ENCODE measurements around the gene CTNND2. TPM values are rescaled to one million over a fixed set of nuclear protein-coding genes. Genes with fewer than 3 reads are reported as not detected.

The CTNND2 gene
- total RNA-seq, 4 donors from 2014 or later = 0.22 to 2.8 (median 0.39) TPM

DNA sequence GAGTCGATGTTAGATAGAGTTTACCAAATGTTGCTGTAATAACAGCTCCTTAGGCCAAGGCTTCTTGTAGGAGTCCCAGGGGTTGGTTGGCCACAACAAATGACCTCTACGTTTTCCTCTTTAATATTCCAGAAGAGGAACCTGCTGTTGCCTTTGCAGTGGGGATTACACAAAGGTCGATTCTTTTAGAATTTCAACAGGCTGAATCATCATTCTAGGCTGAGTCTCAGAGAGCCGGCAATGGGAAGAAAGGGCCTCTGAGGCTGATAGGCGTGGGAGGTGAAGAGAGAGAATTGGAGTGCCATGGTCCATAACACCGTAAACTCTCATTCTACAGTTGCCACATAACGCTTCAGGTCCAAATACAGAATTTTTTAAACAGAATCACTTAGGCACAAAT lies 737.3 kb downstream of the CTNND2 start:
- Histone ChIP-seq H3K4me3 (replicated peaks in 1 of 3) (no peak overlapping the region), H3K27me3 (no peaks in the 10 kb centered on the region), H3K4me1 (no peaks in the 10 kb centered on the region), H3K36me3 (no peaks in the 10 kb centered on the region), H3K9me3 (no peaks in the 10 kb centered on the region), H3K27ac (no peak overlapping the region)
- no peak for DNase-seq
- TF ChIP-seq POLR2A (IDR thresholded peaks at IDR 0.05) = no peak
- TF ChIP-seq, protein P1, sequence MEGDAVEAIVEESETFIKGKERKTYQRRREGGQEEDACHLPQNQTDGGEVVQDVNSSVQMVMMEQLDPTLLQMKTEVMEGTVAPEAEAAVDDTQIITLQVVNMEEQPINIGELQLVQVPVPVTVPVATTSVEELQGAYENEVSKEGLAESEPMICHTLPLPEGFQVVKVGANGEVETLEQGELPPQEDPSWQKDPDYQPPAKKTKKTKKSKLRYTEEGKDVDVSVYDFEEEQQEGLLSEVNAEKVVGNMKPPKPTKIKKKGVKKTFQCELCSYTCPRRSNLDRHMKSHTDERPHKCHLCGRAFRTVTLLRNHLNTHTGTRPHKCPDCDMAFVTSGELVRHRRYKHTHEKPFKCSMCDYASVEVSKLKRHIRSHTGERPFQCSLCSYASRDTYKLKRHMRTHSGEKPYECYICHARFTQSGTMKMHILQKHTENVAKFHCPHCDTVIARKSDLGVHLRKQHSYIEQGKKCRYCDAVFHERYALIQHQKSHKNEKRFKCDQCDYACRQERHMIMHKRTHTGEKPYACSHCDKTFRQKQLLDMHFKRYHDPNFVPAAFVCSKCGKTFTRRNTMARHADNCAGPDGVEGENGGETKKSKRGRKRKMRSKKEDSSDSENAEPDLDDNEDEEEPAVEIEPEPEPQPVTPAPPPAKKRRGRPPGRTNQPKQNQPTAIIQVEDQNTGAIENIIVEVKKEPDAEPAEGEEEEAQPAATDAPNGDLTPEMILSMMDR (IDR thresholded peaks at IDR 0.05) = no peak
- intact Hi-C loops (cut with DNase I) = no loop called here
- WGBS, 2 donors = 78 to 80% methylated on average over 7 of the region's 7 CpGs

DNA sequence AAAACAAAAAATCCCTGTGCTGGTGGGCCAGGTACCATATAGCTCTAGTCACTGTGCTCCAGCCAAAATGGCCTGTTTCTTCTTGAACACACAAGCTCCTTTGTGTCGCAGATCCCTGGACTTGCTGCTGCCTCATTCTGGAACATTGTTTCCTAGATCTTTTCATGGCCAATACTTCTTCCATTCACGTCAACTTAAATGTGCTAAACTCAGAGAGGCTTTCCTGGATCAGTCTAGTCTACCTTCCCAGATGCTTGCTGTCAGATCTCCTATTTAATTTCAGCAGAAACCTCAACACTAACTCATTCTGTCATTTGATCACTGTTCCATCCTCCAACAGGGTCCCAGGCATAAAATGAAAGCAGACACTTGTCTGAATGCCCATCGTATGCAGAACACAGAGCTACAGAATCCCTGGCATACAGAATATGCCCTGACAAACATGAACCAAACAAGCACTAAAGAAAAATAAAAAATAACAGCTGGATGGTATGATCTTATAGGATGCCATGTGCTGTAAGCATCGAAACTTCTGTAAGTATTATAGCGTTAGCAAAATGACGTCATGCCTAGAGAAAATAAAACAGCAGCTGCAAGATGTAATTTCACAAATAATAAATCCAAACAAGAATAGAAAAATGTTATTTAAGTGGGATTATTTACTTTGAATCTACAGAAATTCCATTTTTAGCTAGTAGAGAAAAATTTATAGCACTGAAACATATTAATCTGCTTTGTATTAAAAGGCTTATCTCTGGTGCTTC lies 739.5 kb downstream of the CTNND2 start:
- TF ChIP-seq POLR2A (IDR thresholded peaks at IDR 0.05) = no peak
- TF ChIP-seq, protein P1 (IDR thresholded peaks at IDR 0.05) = no peak
- H3K4me3 ChIP-seq (replicated peaks in 1 of 3) = no peak overlapping the region
- intact Hi-C loops (cut with DNase I) = no loop called here
- no peaks in the 10 kb centered on the region for H3K36me3 ChIP-seq
- H3K9me3 ChIP-seq = no peaks in the 10 kb centered on the region
- WGBS, 2 donors = 84 to 92% methylated on average over 6 of the region's 6 CpGs
- H3K4me1 ChIP-seq = no peaks in the 10 kb centered on the region
- no peak overlapping the region for H3K27ac ChIP-seq
- H3K27me3 ChIP-seq = no peaks in the 10 kb centered on the region
- DNase-seq = no peak

DNA sequence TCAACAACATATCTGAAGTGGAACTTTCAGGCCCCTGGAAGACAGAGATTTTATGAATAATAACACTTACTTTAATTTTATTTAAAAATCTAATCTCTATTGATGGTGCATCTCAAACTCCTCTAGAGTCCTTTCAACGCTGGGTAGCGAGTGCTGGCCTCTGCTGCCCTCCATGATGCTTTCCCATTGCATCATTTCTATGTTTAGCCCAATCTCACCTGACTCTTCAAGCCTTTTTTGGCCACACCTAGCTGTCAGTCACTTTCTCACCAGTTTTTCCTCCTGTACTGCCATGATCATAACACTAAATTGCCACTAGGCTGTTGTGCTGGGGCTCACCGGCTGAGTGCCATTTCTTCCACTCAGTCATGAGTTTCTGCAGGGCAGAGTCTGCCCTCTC lies 747.1 kb downstream of the CTNND2 start:
- no peaks in the 10 kb centered on the region for H3K4me1 ChIP-seq
- TF ChIP-seq, protein P1 (IDR thresholded peaks at IDR 0.05) = no peak
- no peak for TF ChIP-seq POLR2A (IDR thresholded peaks at IDR 0.05)
- no peaks in the 10 kb centered on the region for H3K9me3 ChIP-seq
- intact Hi-C loops (cut with DNase I) = no loop called here
- DNase-seq = no peak
- H3K27ac ChIP-seq = no peak overlapping the region
- no peak overlapping the region for H3K4me3 ChIP-seq (replicated peaks in 1 of 3)
- 94 to 96% methylated on average over 3 of the region's 3 CpGs for WGBS, 2 donors
- H3K36me3 ChIP-seq = no peaks in the 10 kb centered on the region
- H3K27me3 ChIP-seq = no peaks in the 10 kb centered on the region

DNA sequence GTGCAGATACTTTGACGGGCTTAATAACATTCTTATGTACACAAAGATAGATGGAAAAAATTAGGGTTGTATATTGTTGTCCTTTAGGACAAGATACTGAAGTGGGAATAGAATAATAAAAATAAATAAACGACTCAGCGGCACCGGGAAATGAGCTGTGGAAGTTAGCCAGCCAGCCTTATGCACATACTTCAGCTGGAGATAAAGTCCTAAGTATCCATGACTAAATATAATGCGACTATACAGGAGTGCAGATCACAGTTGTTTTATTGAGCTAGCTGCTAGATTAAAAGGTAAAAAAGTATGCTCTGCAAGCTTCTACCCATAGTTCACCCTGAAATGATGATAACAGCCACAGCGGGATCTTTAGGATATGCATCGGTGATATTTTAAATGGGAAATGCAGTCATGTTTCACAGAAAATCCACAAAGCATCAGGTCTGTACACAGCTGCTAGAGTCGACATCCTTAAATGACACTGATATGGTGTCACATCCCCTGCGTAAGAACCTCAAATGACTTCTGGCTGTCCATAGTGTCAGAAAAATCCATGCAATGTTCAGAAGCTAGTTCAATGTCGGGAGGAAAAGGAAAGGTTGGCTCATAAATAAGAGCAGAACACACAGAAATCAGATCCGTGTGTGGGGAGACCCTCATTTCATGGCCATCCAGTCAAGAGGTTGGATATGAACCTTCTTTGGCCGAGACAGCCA lies 750.4 kb downstream of the CTNND2 start:
- DNase-seq = no peak
- 82 to 87% methylated on average over 12 of the region's 12 CpGs for WGBS, 2 donors
- H3K36me3 ChIP-seq = no peaks in the 10 kb centered on the region
- H3K27me3 ChIP-seq = no peaks in the 10 kb centered on the region
- H3K27ac ChIP-seq = no peak overlapping the region
- H3K4me3 ChIP-seq (replicated peaks in 1 of 3) = no peak overlapping the region
- no peaks in the 10 kb centered on the region for H3K9me3 ChIP-seq
- intact Hi-C loops (cut with DNase I) = no loop called here
- H3K4me1 ChIP-seq = no peaks in the 10 kb centered on the region
- no peak for TF ChIP-seq POLR2A (IDR thresholded peaks at IDR 0.05)
- TF ChIP-seq, protein P1 (IDR thresholded peaks at IDR 0.05) = no peak

DNA sequence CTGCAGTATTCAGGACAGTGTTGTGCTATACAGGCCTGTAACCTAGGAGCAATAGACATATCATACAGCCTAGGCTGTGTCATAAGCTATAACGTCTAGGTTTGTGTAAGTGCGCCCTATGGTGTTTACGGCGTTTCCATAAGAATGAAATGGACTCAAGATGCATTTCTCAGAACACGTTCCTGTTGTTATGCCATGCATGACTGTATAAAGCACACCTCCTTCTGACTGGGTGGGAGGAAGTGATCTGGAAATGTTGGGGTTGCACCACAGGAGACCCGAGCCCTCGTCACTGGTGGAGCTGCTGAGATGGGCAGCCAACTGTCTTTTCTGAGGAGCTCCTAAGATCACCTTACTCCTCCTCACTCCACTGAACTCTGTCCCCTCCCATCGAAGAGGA lies 751.9 kb downstream of the CTNND2 start:
- intact Hi-C loops (cut with DNase I) = no loop called here
- 48 to 74% methylated on average over 8 of the region's 8 CpGs for WGBS, 2 donors
- H3K36me3 ChIP-seq = no peaks in the 10 kb centered on the region

More for the DNA sequence above, 751.9 kb downstream of the CTNND2 start:
- no peaks in the 10 kb centered on the region for H3K9me3 ChIP-seq
- TF ChIP-seq, protein P1 (IDR thresholded peaks at IDR 0.05) = no peak
- DNase-seq = no peak
- no peak overlapping the region for H3K4me3 ChIP-seq (replicated peaks in 1 of 3)
- no peaks in the 10 kb centered on the region for H3K27me3 ChIP-seq
- H3K27ac ChIP-seq = no peak overlapping the region
- no peaks in the 10 kb centered on the region for H3K4me1 ChIP-seq

All from thyroid gland (tissue), 4 donors.